ENCODE results near the gene PREX1. TPM values are rescaled to one million over a fixed set of nuclear protein-coding genes. Genes with fewer than 3 reads are reported as not detected.

PREX1 gene
- total RNA-seq, 2 experiments from 2014 or later: 82.8 to 86.5 TPM

DNA sequence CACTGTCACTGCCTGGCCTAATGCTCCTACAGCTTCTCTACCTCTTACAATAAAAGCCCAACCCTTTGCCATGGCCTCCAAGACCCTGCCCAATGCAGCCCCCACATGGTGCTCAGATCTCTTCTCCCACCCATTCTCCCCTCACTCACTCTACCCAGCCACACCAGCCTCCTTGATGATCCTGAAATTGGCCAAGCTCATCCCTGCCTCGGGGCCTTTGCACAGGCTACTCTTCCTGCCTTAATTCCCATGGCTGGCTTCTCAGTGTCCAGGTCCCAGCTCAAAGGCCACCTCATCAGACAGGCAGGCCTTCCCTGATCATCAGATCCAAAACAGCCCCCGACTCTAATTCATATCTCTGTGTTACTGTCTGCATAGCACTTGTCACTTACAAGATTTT lies 25.6 kb downstream of the PREX1 start:
- CTCF ChIA-PET: no interaction called here
- POLR2A ChIA-PET: no interaction called here

DNA sequence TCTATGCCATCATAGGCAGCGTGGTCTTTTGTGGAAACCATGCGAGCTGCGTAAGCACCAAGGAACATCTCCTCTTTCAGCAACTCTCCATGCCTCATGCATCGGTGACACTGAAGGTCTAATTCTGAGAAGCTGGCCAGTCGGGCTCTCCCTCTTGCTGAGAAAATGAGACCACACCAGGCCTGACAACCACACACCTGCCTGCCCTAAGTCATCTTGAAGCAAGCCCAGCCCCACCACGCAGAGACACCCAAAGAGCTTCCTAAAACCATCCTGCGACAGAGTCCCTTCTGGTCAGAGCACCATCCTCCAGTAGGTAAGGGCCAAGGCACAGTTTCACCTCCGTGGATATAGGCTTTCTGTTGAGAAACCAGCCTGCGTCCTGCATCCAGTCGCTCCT lies 26.6 kb downstream of the PREX1 start:
- ChIA-PET CTCF (no interaction called here), POLR2A (no interaction called here)

DNA sequence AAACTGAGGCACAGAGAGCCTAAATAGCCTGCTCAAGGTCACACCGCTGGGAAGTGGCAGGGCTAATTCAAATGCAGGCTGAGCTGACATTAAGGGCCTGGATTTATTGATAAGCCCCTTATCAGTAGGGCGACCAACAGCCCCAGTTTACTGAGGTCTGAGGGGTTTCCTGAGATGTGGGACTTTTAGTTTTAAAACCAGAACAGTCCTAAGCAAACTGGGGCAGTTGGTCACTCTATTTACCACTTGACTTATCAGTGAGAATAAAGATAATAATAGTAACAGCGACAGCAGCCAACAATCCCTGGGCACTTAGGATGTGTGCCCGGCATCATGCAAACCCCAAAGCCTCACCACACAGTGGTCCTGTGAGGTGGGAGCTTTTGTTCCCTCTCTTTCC lies 27.6 kb downstream of the PREX1 start:
- POLR2A ChIA-PET: no interaction called here
- CTCF ChIA-PET: no interaction called here

DNA sequence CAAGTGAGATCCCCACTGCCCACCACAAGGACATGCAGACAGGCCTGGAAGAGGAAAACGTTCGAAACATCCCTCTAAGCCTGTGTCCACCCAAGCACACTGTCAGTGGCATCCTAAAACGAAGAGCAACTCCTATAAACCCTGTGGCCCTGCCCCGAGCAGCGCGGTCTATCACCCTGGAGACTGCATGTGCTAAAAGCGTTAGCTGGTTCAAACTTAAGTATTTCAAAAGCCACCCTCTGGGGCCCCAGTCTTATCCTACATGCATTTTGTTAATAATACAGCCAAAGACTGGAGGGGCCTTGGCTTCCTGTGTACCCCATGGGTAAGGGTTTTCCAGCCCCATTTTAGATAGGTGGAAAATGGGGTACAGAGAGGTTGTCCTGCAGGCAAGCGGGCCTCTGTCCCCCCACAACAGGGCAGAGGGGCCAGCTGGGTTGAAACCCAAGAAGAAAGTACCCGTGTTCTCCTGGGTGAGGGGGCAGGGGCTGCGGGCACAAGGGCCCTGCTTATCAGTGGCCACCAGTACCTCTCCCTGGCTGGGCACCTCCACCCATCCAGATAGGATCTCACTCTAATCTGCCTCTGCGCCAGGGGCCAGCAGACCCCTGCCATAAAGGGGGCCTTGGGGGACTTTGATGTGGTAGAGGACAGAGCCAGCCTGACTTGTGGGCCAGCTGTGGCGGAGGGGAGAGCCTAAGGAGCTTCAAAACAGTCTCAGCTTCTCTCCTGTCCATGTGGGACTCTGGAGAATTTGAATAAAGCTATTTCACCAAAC lies 28.3 kb downstream of the PREX1 start:
- CTCF ChIA-PET: interaction anchor here (1.4 kb wide), 1 partner anchor 142 kb away, joined by 3 read pairs; no protein-coding TSS in a partner anchor

DNA sequence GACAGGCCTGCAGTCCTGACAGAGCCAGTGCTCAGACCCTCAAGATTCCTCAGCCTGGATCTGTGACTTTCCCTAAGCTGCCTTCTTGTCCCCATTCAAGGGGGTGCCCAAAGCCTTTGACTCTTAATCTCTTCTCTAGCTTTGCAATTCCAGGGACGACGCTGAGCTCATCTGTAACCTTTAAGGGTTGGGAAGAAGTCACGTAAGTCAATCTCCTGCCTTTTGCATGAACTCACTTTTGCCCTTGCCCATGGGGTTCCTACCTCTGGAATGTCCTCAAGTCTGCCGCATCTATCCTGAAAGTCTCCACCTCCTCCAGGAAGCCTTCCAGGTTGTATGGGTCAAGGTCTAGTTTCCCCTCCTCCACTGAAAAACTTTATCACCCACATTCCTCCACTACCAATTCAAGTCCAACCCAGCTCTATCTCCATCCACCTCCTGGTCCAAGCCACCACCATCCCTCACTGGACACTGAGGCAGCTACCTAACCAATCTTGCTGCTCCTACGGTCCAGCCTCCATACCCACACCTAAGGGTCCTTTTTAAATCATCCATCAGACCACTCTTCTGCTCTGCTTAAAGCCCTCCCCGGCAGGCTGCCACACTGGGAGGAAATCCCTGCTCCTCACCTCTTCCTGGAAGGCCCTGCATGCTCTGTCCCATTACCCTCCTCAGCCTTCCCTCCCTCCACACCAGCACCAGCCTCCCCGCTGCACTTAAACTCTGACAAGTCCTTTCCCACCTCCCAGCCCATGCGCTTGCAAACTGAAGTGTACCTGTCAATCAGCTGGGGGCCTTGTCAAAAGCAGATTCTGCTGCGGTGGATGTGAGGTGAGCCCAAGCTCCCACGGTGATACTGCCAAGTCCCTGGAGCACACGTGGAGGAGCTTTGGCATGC lies 29.7 kb downstream of the PREX1 start:
- ChIA-PET CTCF (interaction anchor here (0.7 to 1.6 kb wide), 3 partner anchors 12 to 140 kb away, joined by 3 read pairs; no protein-coding TSS in a partner anchor), POLR2A (interaction anchor here (0.9 kb wide), 1 partner anchor 247 kb away, joined by 3 read pairs; no protein-coding TSS in a partner anchor)

More for the DNA sequence above, 28.3 kb downstream of the PREX1 start:
- POLR2A ChIA-PET: no interaction called here

DNA sequence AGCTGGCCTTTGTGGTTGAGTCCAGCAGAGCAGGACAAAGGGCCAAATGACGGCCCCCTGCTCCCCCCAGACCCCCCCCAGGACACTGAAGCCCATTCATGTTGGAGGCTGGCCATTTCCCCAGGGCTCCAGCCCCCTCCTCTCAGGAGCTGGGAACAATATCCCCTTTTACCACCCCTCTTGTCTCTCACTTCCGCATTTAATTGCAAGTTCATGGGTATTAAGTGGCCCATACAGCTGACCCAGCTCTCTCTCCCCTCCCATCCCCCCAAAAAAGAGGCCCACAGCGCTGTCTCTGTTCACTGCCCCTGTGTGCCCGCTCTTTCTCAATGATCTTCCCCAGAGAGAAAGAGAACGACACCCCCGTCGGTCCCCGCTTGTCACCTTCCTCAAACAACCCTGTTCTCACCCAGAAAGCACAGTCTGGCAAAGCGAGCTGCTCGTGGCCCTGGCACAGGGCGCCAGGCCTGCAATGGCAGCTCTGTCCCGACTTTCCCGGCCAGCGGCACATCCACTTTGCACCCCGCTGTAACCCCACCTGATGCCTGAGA lies 30.4 kb downstream of the PREX1 start:
- POLR2A ChIA-PET: interaction anchor here (0.9 kb wide), 1 partner anchor 248 kb away, joined by 3 read pairs; no protein-coding TSS in a partner anchor
- CTCF ChIA-PET: interaction anchor here (1.0 to 1.6 kb wide), 2 partner anchors 13 to 24 kb away, joined by 3 read pairs; no protein-coding TSS in a partner anchor

DNA sequence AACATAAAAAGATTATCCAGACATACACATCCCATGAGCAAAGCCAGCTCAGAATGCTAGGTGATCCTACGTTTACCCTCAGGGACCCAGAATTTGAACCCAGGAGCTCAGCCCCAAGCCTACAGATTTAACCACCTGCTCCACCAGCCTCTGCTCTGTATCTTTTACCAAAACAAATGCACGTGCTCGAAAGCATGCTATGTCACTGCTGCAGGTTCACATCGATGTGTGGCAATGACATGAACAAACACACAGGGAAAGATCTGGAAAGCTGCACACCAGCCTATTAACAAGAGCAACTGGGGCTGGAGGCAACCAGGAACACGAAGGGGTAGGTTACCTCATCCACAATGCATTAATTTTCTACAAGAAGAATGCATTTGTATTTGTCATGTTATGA lies 32.1 kb downstream of the PREX1 start:
- CTCF ChIA-PET: interaction anchor here (0.7 to 1.5 kb wide), 3 partner anchors 52 to 137 kb away, joined by 3 read pairs; no protein-coding TSS in a partner anchor
- POLR2A ChIA-PET: no interaction called here

DNA sequence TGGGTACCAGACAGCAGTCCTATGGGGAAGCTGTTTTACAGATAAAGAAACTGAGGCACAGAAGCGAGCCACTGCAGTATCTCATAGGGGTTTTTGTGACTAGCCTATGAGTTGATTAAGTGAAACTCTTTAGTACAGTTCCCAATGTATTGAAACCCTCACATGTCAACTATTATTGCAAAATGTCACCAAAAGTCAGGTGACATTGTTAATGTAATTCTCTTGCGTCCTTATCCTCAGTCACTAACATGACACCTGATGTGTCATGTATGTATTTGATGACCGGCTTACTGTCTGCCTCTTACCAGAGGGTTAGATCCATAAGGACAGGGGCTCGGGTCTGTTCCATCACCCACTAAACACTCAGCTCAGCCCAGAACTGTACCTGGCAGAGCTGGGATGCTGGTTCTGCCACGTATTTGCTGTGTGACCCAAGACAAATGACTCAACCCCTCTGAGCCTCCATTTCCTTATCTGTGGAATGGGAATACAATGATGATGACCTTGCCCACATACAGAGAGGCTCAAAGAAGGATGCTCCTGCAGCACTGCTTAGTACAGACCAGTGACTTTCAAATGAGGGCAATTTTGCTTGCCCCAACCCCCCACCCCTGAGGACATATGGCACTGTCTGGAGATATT lies 32.9 kb downstream of the PREX1 start:
- ChIA-PET CTCF (interaction anchor here (0.5 to 1.5 kb wide), 4 partner anchors 51 to 137 kb away, joined by 3 read pairs; no protein-coding TSS in a partner anchor), POLR2A (no interaction called here)

DNA sequence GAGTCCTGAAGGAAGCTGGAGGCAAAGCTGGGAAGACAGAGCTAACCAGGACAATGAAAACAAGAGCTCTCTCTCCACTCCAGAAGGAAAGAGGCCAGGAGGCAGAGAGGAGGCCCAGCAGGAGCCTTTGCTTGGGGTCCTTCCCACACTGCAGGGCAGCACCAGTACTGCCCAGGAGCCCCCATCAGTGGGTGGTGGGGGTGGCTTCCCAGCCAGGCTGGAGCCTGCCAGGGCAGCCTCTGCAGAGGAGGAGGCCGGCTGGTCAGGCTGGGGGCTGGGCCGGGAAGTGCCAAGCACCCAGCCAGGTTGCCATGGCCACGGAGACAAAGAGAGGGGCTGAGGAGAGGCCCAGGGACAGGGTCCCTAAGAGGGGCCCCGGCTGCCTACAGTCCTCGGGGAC lies 33.4 kb downstream of the PREX1 start:
- CTCF ChIA-PET: interaction anchor here (1.5 kb wide), 1 partner anchor 136 kb away, joined by 3 read pairs; no protein-coding TSS in a partner anchor
- POLR2A ChIA-PET: no interaction called here

DNA sequence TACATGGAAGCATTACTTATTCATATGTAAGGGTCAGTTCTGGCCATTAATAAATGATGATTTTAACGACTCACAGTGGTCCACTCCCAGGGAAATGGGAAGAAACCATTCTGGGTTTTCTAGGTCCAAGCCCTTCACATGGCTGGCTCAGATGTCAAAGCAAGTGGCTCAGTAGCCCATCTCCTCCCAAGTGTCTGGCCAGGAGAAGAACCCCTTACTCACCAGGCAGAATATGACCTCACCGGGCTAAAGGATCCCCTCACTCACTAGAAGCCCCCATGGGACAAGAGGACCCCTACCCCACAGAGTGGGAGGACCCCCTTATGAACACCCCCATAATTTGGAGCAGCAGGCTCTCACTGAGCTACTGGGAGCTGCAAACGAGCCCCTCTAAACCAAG lies 34.0 kb downstream of the PREX1 start:
- ChIA-PET CTCF (no interaction called here), POLR2A (no interaction called here)

DNA sequence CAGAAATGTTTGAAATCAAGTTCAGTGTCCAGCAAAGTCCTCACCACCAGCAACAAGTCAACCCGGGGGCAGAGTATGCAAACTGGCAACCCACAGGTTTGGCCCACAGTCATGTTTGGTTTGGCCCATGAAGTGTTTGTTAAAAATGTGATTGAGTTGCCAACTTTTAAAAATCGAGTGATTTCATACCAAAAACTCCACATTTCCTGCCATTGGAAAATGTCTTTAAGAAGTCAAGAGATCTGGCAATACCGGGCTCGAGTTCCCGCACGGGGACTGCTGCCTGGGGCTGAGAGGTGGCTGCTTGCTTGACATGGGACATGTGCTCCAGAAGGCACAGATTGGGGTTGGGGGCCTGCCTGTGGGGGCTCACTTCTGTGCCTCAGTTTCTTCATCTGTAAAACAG lies 36.1 kb downstream of the PREX1 start:
- CTCF ChIA-PET: interaction anchor here (0.9 kb wide), 1 partner anchor 10 kb away, joined by 3 read pairs; no protein-coding TSS in a partner anchor
- POLR2A ChIA-PET: no interaction called here

DNA sequence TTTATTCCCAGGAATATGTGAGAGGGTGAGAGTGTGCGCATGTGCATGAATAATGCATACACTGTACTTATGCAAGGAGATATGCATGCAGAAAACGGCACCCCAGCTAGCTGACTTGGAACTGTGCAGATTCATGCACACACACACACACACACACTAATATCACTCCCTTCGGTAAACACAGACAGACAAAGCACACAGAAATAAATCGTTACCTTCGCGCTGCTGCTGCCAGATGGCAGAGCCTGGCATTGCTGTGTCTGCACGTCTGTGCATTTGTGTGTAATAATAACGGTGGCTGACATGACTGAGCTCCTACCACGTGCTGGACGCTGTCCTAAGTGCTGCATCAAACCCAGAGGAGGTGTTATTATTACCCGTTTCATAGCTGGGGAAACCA lies 36.8 kb downstream of the PREX1 start:
- CTCF ChIA-PET: interaction anchor here (0.9 kb wide), 1 partner anchor 9 kb away, joined by 3 read pairs; no protein-coding TSS in a partner anchor
- POLR2A ChIA-PET: no interaction called here

DNA sequence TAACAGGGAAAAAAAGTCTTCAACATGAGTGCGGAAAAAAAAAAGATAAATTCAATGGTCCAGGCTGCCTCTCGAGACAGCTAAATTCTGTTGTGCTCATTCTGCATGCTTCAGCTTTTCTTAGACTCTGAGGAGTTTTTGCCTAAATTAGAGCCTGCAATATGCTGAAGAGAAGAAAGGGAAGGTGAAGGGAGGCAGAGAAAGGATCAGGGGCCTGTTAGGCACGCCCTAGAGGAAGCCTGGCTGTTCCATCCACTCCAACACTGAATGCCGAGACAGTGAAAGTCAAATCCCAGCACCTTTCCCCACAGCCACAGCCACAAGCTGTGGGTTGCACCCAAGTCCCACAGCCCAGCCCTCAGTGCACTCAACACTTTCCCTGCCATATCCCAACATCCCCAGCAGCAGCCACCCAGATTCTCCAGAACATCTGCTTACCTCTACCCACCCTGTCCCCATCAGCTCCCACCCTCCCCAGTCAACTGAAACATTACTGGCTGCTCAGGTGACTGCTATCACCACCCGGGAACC lies 37.3 kb downstream of the PREX1 start:
- CTCF ChIA-PET: interaction anchor here (1.0 kb wide), 1 partner anchor 56 kb away, joined by 3 read pairs; no protein-coding TSS in a partner anchor
- POLR2A ChIA-PET: no interaction called here

DNA sequence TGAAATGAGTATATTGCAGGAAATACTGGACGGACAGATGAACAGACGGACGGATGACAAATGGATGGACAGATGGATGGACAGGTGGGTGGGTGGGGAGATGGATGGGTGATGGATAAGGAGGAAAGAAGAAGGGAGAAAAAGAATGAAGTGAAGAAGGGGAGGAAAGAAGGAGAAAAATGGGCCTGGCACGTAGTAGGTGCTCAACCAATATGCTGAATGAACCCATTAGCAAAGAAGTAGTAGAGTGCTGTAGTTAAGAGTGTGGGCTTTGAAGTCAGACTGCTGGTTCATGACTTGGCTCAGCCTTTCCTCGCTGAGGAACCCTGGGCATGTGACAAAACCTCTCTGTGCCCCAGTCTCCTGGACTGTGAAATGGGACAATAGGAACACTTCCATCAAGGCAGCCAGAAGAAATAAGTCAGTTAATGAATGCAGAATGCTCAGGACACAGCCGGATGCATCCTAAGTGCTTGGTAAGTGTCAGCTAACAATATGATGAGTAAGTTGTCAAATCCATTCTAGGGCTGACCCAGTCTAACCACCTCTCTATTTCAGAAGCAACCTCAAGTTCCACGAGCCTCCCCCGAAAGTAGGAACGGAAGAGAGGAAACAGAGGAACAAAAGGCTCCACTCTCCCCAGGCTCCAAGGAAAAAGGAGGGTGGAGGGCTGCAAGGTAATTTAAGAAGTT lies 37.9 kb downstream of the PREX1 start:
- POLR2A ChIA-PET: interaction anchor here (1.0 to 1.8 kb wide), 3 partner anchors 20 to 51 kb away, joined by 3 to 6 read pairs (median 4); no protein-coding TSS in a partner anchor
- CTCF ChIA-PET: interaction anchor here (1.0 to 1.2 kb wide), 2 partner anchors 50 to 55 kb away, joined by 3 to 5 read pairs; no protein-coding TSS in a partner anchor

DNA sequence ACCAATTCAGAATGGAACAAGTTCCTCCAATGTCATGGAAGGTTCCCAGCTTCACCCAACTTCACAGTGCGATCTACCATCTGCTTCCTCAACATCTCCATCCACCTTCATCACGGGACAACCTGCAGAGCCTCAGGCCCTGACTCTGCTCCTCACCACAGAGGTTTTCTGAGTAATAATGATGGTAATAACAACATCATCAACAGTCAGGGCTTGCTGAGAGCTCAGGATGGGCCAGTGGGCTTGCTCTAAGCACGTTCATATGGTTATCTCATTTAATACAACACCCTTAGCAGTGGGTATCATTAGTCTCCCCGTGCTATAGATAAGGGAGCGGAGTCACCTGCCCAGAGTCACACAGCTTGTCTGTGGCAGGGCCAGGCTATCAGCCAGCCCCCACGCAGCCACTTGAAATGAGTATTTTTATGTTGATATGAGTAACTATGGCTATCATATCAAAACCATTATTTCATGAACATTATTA lies 38.6 kb downstream of the PREX1 start:
- POLR2A ChIA-PET: interaction anchor here (0.7 to 1.8 kb wide), 7 partner anchors 20 to 73 kb away, joined by 3 to 6 read pairs (median 3); no protein-coding TSS in a partner anchor
- CTCF ChIA-PET: interaction anchor here (0.7 to 1.2 kb wide), 5 partner anchors 27 to 131 kb away, joined by 3 to 5 read pairs (median 3); no protein-coding TSS in a partner anchor

DNA sequence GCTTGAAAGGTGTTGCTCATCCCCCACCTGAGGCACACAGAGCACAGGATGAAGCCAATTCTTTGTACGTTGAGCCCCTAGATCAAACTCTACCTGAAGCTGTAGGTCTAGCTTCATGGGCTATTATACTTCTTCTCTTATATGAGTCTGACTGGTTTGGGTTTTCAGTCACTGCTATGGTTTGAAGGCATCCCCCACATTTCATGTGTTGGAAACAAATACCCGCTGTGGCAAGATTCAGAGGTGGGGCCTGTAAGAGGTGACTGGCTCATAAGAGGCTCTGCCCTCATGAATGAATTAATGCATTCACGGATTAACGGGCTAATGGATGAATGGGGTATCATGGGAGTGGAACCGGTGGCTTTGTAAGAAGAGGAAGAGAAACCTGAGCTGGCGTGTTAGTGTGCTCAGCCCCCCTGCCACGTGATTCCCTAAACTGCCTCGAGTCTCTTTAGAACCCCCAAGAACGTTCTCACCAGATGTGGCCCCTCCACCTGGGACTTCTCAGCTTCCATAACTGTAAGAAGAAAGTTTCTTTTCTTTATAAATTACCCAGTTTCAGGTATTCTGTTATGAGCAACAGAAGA lies 39.2 kb downstream of the PREX1 start:
- ChIA-PET POLR2A (interaction anchor here (0.7 to 1.8 kb wide), 7 partner anchors 20 to 72 kb away, joined by 3 to 6 read pairs (median 3); no protein-coding TSS in a partner anchor), CTCF (interaction anchor here (0.7 to 1.2 kb wide), 6 partner anchors 26 to 131 kb away, joined by 3 to 5 read pairs (median 3); no protein-coding TSS in a partner anchor)

DNA sequence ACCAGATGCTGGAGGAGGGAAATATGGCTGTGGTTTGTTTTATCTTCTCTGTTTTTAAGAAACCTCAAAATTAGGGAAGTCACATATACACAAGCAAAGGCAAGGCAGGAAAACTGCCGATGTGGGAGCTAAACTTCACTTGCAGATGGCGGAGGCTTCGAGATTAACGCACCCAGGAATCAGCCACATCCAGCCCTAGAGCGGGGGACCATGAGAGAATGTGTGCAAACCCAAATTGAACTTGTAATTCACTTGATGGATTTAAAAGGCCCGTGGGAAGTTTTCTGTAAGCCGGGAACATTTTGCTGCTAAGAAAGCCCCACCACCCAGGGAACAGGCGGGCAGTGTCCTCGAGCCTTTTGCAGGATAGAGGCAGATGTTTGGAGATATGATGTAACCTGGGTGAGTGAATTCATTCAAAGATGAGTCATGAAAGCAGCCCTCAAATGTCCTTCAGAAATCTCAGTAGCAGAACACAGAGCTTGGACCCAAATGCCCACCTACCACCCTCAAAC lies 39.9 kb downstream of the PREX1 start:
- CTCF ChIA-PET: interaction anchor here (1.2 kb wide), 3 partner anchors 32 to 49 kb away, joined by 3 to 5 read pairs (median 3); no protein-coding TSS in a partner anchor
- POLR2A ChIA-PET: interaction anchor here (1.0 kb wide), 1 partner anchor 28 kb away, joined by 3 read pairs; no protein-coding TSS in a partner anchor
